Measurements from ENCODE around the gene COL4A6.

Gene COL4A6

GRCh38 chrX:108361316-108361715 lies 76.9 kb downstream of the COL4A6 start (continued):
- TF ChIP-seq, protein P1, sequence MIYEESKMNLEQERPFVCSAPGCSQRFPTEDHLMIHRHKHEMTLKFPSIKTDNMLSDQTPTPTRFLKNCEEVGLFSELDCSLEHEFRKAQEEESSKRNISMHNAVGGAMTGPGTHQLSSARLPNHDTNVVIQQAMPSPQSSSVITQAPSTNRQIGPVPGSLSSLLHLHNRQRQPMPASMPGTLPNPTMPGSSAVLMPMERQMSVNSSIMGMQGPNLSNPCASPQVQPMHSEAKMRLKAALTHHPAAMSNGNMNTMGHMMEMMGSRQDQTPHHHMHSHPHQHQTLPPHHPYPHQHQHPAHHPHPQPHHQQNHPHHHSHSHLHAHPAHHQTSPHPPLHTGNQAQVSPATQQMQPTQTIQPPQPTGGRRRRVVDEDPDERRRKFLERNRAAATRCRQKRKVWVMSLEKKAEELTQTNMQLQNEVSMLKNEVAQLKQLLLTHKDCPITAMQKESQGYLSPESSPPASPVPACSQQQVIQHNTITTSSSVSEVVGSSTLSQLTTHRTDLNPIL (CRISPR knock-in tag; IDR thresholded peaks at IDR 0.05; ENCODE audit: low read depth), result no peak
- TF ChIP-seq ESRRG (CRISPR knock-in tag; IDR thresholded peaks at IDR 0.05), result no peak
- no peak for TF ChIP-seq GLIS3 (CRISPR knock-in tag; IDR thresholded peaks at IDR 0.05)
- TF ChIP-seq ZNF565 (CRISPR knock-in tag; conservative IDR thresholded peaks at IDR 0.05; ENCODE audit: low read depth), result no peak
- TF ChIP-seq BACH2 (CRISPR knock-in tag; IDR thresholded peaks at IDR 0.05; ENCODE audit: borderline replicate concordance), result no peak
- no peak for TF ChIP-seq TCF4 (CRISPR knock-in tag; IDR thresholded peaks at IDR 0.05; ENCODE audit: borderline replicate concordance)
- no peak for TF ChIP-seq ZNF70 (CRISPR knock-in tag; IDR thresholded peaks at IDR 0.05)
- no peak for TF ChIP-seq OSR1 (CRISPR knock-in tag; IDR thresholded peaks at IDR 0.05)
- TF ChIP-seq, protein P2, sequence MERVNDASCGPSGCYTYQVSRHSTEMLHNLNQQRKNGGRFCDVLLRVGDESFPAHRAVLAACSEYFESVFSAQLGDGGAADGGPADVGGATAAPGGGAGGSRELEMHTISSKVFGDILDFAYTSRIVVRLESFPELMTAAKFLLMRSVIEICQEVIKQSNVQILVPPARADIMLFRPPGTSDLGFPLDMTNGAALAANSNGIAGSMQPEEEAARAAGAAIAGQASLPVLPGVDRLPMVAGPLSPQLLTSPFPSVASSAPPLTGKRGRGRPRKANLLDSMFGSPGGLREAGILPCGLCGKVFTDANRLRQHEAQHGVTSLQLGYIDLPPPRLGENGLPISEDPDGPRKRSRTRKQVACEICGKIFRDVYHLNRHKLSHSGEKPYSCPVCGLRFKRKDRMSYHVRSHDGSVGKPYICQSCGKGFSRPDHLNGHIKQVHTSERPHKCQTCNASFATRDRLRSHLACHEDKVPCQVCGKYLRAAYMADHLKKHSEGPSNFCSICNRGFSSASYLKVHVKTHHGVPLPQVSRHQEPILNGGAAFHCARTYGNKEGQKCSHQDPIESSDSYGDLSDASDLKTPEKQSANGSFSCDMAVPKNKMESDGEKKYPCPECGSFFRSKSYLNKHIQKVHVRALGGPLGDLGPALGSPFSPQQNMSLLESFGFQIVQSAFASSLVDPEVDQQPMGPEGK (CRISPR knock-in tag; IDR thresholded peaks at IDR 0.05; ENCODE audit: borderline replicate concordance), result no peak

DNA sequence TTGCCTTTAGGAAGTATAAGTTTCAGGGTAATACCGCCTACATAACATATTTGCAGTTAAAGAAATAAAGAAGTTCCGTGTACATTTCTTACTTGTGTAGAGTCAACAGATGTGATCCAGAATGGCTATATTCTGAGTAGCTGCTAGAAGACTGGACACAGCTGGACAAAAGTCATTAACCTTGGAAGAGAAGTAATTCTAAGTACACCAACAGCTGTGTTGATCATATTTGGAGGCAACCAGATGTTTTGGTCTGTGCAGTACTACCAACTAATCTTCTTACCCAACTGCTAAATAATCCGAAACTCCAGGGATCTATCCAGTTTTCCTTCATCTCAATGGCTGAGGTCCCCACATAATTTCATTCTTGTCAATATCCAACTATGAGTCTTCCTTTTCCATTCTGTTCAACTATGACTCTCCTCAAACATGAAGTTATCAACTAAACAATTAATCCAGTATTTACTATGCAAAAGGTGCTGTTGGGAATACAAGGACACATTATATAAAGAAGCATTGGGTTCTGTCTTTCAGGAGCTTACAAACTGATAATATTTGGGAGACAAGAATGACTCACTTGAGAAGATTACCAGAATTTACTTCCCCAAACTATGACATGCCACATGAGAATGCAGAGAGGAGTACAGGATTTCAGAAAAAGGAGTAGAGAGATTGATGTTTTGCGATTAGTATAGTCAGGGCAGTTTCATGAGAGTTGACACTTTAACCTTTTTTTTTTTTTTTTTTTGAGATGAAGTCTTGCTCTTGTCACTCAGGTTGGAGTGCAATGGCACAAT lies 78.2 kb downstream of the COL4A6 start:
- no peak for ATAC-seq
- TF ChIP-seq ZFP3 (CRISPR knock-in tag; IDR thresholded peaks at IDR 0.05) (no peak), TCF4 (CRISPR knock-in tag; IDR thresholded peaks at IDR 0.05; ENCODE audit: borderline replicate concordance) (no peak), PPARA (CRISPR knock-in tag; IDR thresholded peaks at IDR 0.05; ENCODE audit: borderline replicate concordance) (no peak), ISL1 (CRISPR knock-in tag; IDR thresholded peaks at IDR 0.05) (no peak), ZFP30 (CRISPR knock-in tag; IDR thresholded peaks at IDR 0.05) (no peak), OSR1 (CRISPR knock-in tag; IDR thresholded peaks at IDR 0.05) (no peak)

- no peak for TF ChIP-seq SNAI2 (CRISPR knock-in tag; IDR thresholded peaks at IDR 0.05)
- TF ChIP-seq, protein P1 (CRISPR knock-in tag; IDR thresholded peaks at IDR 0.05; ENCODE audit: low read depth), result no peak
- TF ChIP-seq TCF4 (CRISPR knock-in tag; IDR thresholded peaks at IDR 0.05; ENCODE audit: borderline replicate concordance), result no peak
- TF ChIP-seq ZNF565 (CRISPR knock-in tag; conservative IDR thresholded peaks at IDR 0.05; ENCODE audit: low read depth), result no peak
- no peak for TF ChIP-seq ISL1 (CRISPR knock-in tag; IDR thresholded peaks at IDR 0.05)
- TF ChIP-seq, protein P2 (CRISPR knock-in tag; IDR thresholded peaks at IDR 0.05; ENCODE audit: borderline replicate concordance), result no peak
- ATAC-seq, result no peak
These were observed 84.8 kb downstream of the COL4A6 start for GRCh38 chrX:108353452-108353851.

DNA sequence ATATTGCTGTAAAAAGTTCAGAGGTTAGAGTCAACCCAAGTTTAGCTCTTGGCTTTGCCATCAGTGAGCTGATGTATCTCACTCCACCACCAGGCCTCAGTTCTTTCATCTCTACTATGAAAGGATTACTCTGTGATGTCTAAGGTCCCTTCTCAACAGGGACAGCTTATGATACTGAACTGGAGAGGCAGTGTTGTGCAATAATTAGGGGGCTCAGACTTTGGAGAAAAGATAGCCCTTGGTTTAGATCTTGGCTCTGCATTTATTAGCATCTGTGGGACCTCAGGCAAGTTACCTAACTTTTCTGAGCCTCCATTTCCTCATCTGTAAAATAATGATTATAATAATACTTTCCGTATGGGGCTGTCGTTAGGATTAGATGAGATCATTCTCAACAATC lies 89.0 kb downstream of the COL4A6 start:
- ATAC-seq, result no peak
- TF ChIP-seq SNAI2 (CRISPR knock-in tag; IDR thresholded peaks at IDR 0.05) (no peak), ZNF565 (CRISPR knock-in tag; conservative IDR thresholded peaks at IDR 0.05; ENCODE audit: low read depth) (no peak), BACH2 (CRISPR knock-in tag; IDR thresholded peaks at IDR 0.05; ENCODE audit: borderline replicate concordance) (no peak), CSDC2 (CRISPR knock-in tag; IDR thresholded peaks at IDR 0.05) (no peak), OSR1 (CRISPR knock-in tag; IDR thresholded peaks at IDR 0.05) (no peak), ARNTL (CRISPR knock-in tag; IDR thresholded peaks at IDR 0.05; ENCODE audit: borderline replicate concordance, low read depth) (no peak), TSHZ2 (CRISPR knock-in tag; IDR thresholded peaks at IDR 0.05) (no peak), PPARA (CRISPR knock-in tag; IDR thresholded peaks at IDR 0.05; ENCODE audit: borderline replicate concordance) (no peak), GLIS3 (CRISPR knock-in tag; IDR thresholded peaks at IDR 0.05) (no peak), ZNF8 (CRISPR knock-in tag; IDR thresholded peaks at IDR 0.05) (no peak), ZNF70 (CRISPR knock-in tag; IDR thresholded peaks at IDR 0.05) (no peak), ZFP30 (CRISPR knock-in tag; IDR thresholded peaks at IDR 0.05) (no peak), ESRRG (CRISPR knock-in tag; IDR thresholded peaks at IDR 0.05) (no peak), ISL1 (CRISPR knock-in tag; IDR thresholded peaks at IDR 0.05) (no peak), RARB (CRISPR knock-in tag; IDR thresholded peaks at IDR 0.05) (no peak)
- TF ChIP-seq, protein P1 (CRISPR knock-in tag; IDR thresholded peaks at IDR 0.05; ENCODE audit: low read depth), result no peak
- TF ChIP-seq, protein P3, sequence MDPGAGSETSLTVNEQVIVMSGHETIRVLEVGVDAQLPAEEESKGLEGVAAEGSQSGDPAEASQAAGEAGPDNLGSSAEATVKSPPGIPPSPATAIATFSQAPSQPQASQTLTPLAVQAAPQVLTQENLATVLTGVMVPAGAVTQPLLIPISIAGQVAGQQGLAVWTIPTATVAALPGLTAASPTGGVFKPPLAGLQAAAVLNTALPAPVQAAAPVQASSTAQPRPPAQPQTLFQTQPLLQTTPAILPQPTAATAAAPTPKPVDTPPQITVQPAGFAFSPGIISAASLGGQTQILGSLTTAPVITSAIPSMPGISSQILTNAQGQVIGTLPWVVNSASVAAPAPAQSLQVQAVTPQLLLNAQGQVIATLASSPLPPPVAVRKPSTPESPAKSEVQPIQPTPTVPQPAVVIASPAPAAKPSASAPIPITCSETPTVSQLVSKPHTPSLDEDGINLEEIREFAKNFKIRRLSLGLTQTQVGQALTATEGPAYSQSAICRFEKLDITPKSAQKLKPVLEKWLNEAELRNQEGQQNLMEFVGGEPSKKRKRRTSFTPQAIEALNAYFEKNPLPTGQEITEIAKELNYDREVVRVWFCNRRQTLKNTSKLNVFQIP (CRISPR knock-in tag; IDR thresholded peaks at IDR 0.05; ENCODE audit: borderline replicate concordance, low read depth), result no peak
